Astrocyte (in vitro differentiated cells and primary cell): ENCODE results near the gene ZNF155. TPM values are rescaled to one million over a fixed set of nuclear protein-coding genes. Genes with fewer than 3 reads are reported as not detected.

Experiments
- DNase-seq: peaks from one replicate; pipeline ENCODE4 v3.0.0-alpha.2; 2010; ENCODE audit warnings: low read depth
- FAIRE-seq: peaks from 2 replicates; lab custom pipeline; 2011; peaks lifted over from hg19 to GRCh38; lab: Jason Lieb, UNC
- H2AFZ ChIP-seq: 2 replicates; pipeline ENCODE4 v1.6.0; 2012; ENCODE audit warnings: low read depth, low read length, inconsistent platforms
- H3K27ac ChIP-seq: 2 replicates; pipeline ENCODE4 v1.5.1; 2011; ENCODE audit warnings: low read depth, low read length, inconsistent platforms
- H3K27me3 ChIP-seq: 2 replicates; pipeline ENCODE4 v1.6.0; 2011; ENCODE audit warnings: low read length, inconsistent platforms; ENCODE audit not compliant: insufficient read depth
- H3K36me3 ChIP-seq: 2 replicates; pipeline ENCODE4 v1.5.1; 2011; ENCODE audit warnings: low read length, inconsistent platforms; ENCODE audit not compliant: insufficient read depth
- H3K4me1 ChIP-seq: 2 replicates; pipeline ENCODE4 v1.5.1; 2011; ENCODE audit warnings: low read length, inconsistent platforms; ENCODE audit not compliant: insufficient read depth
- H3K4me2 ChIP-seq: 2 replicates; pipeline ENCODE4 v1.6.0; 2012; ENCODE audit warnings: low read length, inconsistent platforms
- H3K4me3 ChIP-seq: 2 replicates; pipeline ENCODE4 v1.5.1; 2011; ENCODE audit warnings: low read depth, mild to moderate bottlenecking, low read length, inconsistent platforms; ENCODE audit not compliant: insufficient read depth
- H3K79me2 ChIP-seq: 2 replicates; pipeline ENCODE4 v1.6.0; 2012; ENCODE audit warnings: mild to moderate bottlenecking, low read length, inconsistent platforms; ENCODE audit not compliant: insufficient read depth
- H3K9ac ChIP-seq: 2 replicates; pipeline ENCODE4 v1.6.0; 2012; ENCODE audit warnings: mild to moderate bottlenecking, low read length, inconsistent platforms
- H3K9me3 ChIP-seq: 2 replicates; pipeline ENCODE4 v1.5.1; 2012; ENCODE audit warnings: low read depth, mild to moderate bottlenecking, low read length, inconsistent platforms; ENCODE audit not compliant: insufficient read depth
- H4K20me1 ChIP-seq: 2 replicates; pipeline ENCODE4 v1.6.0; 2012; ENCODE audit warnings: low read length, inconsistent platforms; ENCODE audit not compliant: insufficient read depth
- H3K27ac Mint-ChIP-seq: one replicate; pipeline ENCODE4 v1.8.0; 2021; ENCODE audit warnings: mild to moderate bottlenecking, mixed read lengths; ENCODE audit not compliant: unreplicated experiment
- H3K27me3 Mint-ChIP-seq: one replicate; pipeline ENCODE4 v1.8.0; 2021; ENCODE audit warnings: low read depth, mixed read lengths; ENCODE audit not compliant: unreplicated experiment
- H3K36me3 Mint-ChIP-seq: one replicate; pipeline ENCODE4 v1.8.0; 2021; ENCODE audit warnings: low read depth, mixed read lengths; ENCODE audit not compliant: unreplicated experiment
- H3K4me1 Mint-ChIP-seq: one replicate; pipeline ENCODE4 v1.8.0; 2021; ENCODE audit warnings: low read depth, mixed read lengths; ENCODE audit not compliant: unreplicated experiment
- H3K4me3 Mint-ChIP-seq: one replicate; pipeline ENCODE4 v1.8.0; 2021; ENCODE audit warnings: mild to moderate bottlenecking, moderate library complexity, mixed read lengths; ENCODE audit not compliant: unreplicated experiment
- H3K9me3 Mint-ChIP-seq: one replicate; pipeline ENCODE4 v1.8.0; 2021; ENCODE audit warnings: mild to moderate bottlenecking, mixed read lengths; ENCODE audit not compliant: unreplicated experiment
- CTCF ChIP-seq: IDR thresholded peaks from 2 replicates; pipeline ENCODE4 v1.5.1; 2011; ENCODE audit warnings: low read depth, mild to moderate bottlenecking, inconsistent platforms, low read length, moderate library complexity; ENCODE audit not compliant: insufficient read depth
- EZH2 ChIP-seq: IDR thresholded peaks from 2 replicates; pipeline ENCODE4 v1.6.1; 2012; ENCODE audit warnings: mild to moderate bottlenecking, low read length, inconsistent platforms; ENCODE audit not compliant: insufficient read depth
- total RNA-seq: library from RNA; stranded (reverse); gene quantifications from 2 replicates; pipeline ENCODE4 v1.2.1, GENCODE V29; 2021

The ZNF155 gene
- total RNA-seq, 1 donor from 2014 or later = 6.2 TPM

- Mint-ChIP-seq H3K36me3 (peaks cover 43% of the 10 kb centered on the region), H3K4me1 (peaks cover 5% of the 10 kb centered on the region), H3K9me3 (peaks cover 32% of the 10 kb centered on the region), H3K27me3 (no peaks in the 10 kb centered on the region), H3K4me3 (no peak overlapping the region), H3K27ac (no peak overlapping the region)
- Histone ChIP-seq H3K4me1 (no peaks in the 10 kb centered on the region), H4K20me1 (no peaks in the 10 kb centered on the region), H3K27ac (no peak overlapping the region), H3K79me2 (no peaks in the 10 kb centered on the region), H3K36me3 (peaks cover 16% of the 10 kb centered on the region), H3K4me2 (no peak overlapping the region), H3K9ac (no peak overlapping the region), H2AFZ (no peak overlapping the region), H3K9me3 (peaks cover 18% of the 10 kb centered on the region), H3K27me3 (no peaks in the 10 kb centered on the region), H3K4me3 (no peak overlapping the region)
- TF ChIP-seq CTCF = no peak
- no peak for TF ChIP-seq EZH2
- FAIRE-seq = no peak
- DNase-seq = no peak
Measured at GRCh38 chr19:43960411-43960810, 23.6 kb upstream of the ZNF155 start.

GRCh38 chr19:43966079-43966694, 17.8 kb upstream of the ZNF155 start:
- Histone ChIP-seq H2AFZ (no peak overlapping the region), H3K36me3 (peaks cover 40% of the 10 kb centered on the region), H3K9me3 (peaks cover 64% of the 10 kb centered on the region)

More at GRCh38 chr19:43966079-43966694, 17.8 kb upstream of the ZNF155 start:
- DNase-seq (no peak), FAIRE-seq (no peak)
- Histone ChIP-seq H3K79me2 (no peaks in the 10 kb centered on the region), H3K4me3 (no peak overlapping the region), H3K27ac (no peak overlapping the region), H4K20me1 (no peaks in the 10 kb centered on the region), H3K4me2 (no peak overlapping the region), H3K9ac (no peak overlapping the region), H3K27me3 (no peaks in the 10 kb centered on the region), H3K4me1 (no peaks in the 10 kb centered on the region)
- Mint-ChIP-seq H3K27ac (no peak overlapping the region), H3K27me3 (no peaks in the 10 kb centered on the region), H3K36me3 (peaks cover 83% of the 10 kb centered on the region), H3K4me1 (peaks cover 5% of the 10 kb centered on the region), H3K9me3 (peaks cover 73% of the 10 kb centered on the region), H3K4me3 (no peak overlapping the region)
- no peak for TF ChIP-seq CTCF
- TF ChIP-seq EZH2 = no peak
